OCI-M2 (cell line): ENCODE data around the gene EBPL.
"Not testable (repeated sequence)": the region's sequence is repeated elsewhere in the genome, so short reads cannot be mapped to it uniquely, and the experiment has no call there.

Experiments used
- DNase-seq: peaks from one replicate; lab custom pipeline; 2025; ENCODE audit not compliant: unreplicated experiment; lab: John Stamatoyannopoulos, UW

Gene EBPL

GRCh38 chr13:49635599-49636433, 55.5 kb downstream of the EBPL start:
- DNase-seq: no peak

GRCh38 chr13:49633710-49634109, 57.6 kb downstream of the EBPL start:
- no peak for DNase-seq

GRCh38 chr13:49632156-49632555, 59.1 kb downstream of the EBPL start:
- DNase-seq: no peak

GRCh38 chr13:49630580-49630979, 60.7 kb downstream of the EBPL start:
- DNase-seq: no peak

GRCh38 chr13:49629947-49630346, 61.3 kb downstream of the EBPL start:
- no peak for DNase-seq

GRCh38 chr13:49629196-49629938, 61.9 kb downstream of the EBPL start:
- no peak for DNase-seq

- no peak for DNase-seq
Observed at GRCh38 chr13:49627831-49628652, 63.2 kb downstream of the EBPL start, which contains the start of gene ARL11. ARL11 (plus strand) TSS chr13:49628507; CDS start chr13:49630448, 1,941 bp downstream.

- no peak for DNase-seq
Observed at GRCh38 chr13:49625392-49626079, 65.8 kb downstream of the EBPL start.

GRCh38 chr13:49624229-49624628, 67.1 kb downstream of the EBPL start:
- no peak for DNase-seq

GRCh38 chr13:49622174-49622946, 68.9 kb downstream of the EBPL start:
- DNase-seq: no peak

GRCh38 chr13:49620170-49620621, 71.1 kb downstream of the EBPL start:
- DNase-seq: no peak

- DNase-seq: no peak
Observed at GRCh38 chr13:49616676-49617065, 74.6 kb downstream of the EBPL start.

- DNase-seq: no peak
Observed at GRCh38 chr13:49615836-49616675, 75.2 kb downstream of the EBPL start.

GRCh38 chr13:49612042-49612441, 79.2 kb downstream of the EBPL start:
- not testable (repeated sequence) for DNase-seq
